GM23248 (cell line): ENCODE data around the gene SLC22A2. TPM values are rescaled to one million over a fixed set of nuclear protein-coding genes. Genes with fewer than 3 reads are reported as not detected.

Experiments used
- DNase-seq: peaks from one replicate; pipeline ENCODE4 v3.0.0-alpha.2; 2015
- H2AFZ ChIP-seq: fragments of 200-600 bp; sonication (generic); 2 replicates; pipeline ENCODE4 v1.6.1; 2016; ENCODE audit warnings: antibody characterized with exemption
- H3F3A ChIP-seq: fragments of 200-600 bp; sonication (generic); 2 replicates; pipeline ENCODE4 v1.6.1; 2016; ENCODE audit warnings: mild to moderate bottlenecking, antibody characterized with exemption, mixed run types; ENCODE audit not compliant: insufficient read depth
- H3K27ac ChIP-seq: fragments of 200-600 bp; sonication (generic); 2 replicates; pipeline ENCODE4 v1.5.1; 2016; ENCODE audit warnings: mild to moderate bottlenecking
- H3K27me3 ChIP-seq: fragments of 200-600 bp; sonication (generic); replicated peaks from 2 replicates; pipeline ENCODE4 v1.6.1; 2016; ENCODE audit warnings: mild to moderate bottlenecking; ENCODE audit not compliant: insufficient read depth
- H3K36me3 ChIP-seq: fragments of 200-600 bp; sonication (generic); 2 replicates; pipeline ENCODE4 v1.6.1; 2016; ENCODE audit warnings: low read depth, mild to moderate bottlenecking
- H3K4me1 ChIP-seq: fragments of 200-600 bp; sonication (generic); 2 replicates; pipeline ENCODE4 v1.6.1; 2016; ENCODE audit warnings: mild to moderate bottlenecking; ENCODE audit not compliant: insufficient read depth
- H3K4me2 ChIP-seq: fragments of 200-600 bp; sonication (generic); one replicate; pipeline ENCODE4 v1.6.1; 2016; ENCODE audit warnings: mild to moderate bottlenecking; ENCODE audit not compliant: unreplicated experiment
- H3K4me3 ChIP-seq: fragments of 200-600 bp; sonication (generic); 2 replicates; pipeline ENCODE4 v1.5.1; 2016; ENCODE audit warnings: mild to moderate bottlenecking
- H3K79me2 ChIP-seq: fragments of 200-600 bp; sonication (generic); 2 replicates; pipeline ENCODE4 v1.6.1; 2016; ENCODE audit warnings: mild to moderate bottlenecking; ENCODE audit not compliant: insufficient read depth
- H3K9ac ChIP-seq: fragments of 200-600 bp; sonication (generic); 2 replicates; pipeline ENCODE4 v1.6.1; 2016; ENCODE audit warnings: mild to moderate bottlenecking
- H3K9me2 ChIP-seq: fragments of 200-600 bp; sonication (generic); 2 replicates; pipeline ENCODE4 v1.6.1; 2016; ENCODE audit warnings: mixed run types, mild to moderate bottlenecking, moderate library complexity; ENCODE audit not compliant: insufficient read depth
- H3K9me3 ChIP-seq: fragments of 200-600 bp; sonication (generic); one replicate; pipeline ENCODE4 v1.6.1; 2017; ENCODE audit warnings: low read depth
- H4K20me1 ChIP-seq: fragments of 200-600 bp; sonication (generic); 2 replicates; pipeline ENCODE4 v1.6.0; 2016; ENCODE audit not compliant: insufficient read depth
- EZH2 ChIP-seq: fragments of 200-600 bp; sonication (generic); IDR thresholded peaks from 2 replicates; pipeline ENCODE4 v1.6.1; 2018; ENCODE audit warnings: antibody characterized with exemption, mild to moderate bottlenecking; ENCODE audit not compliant: insufficient read depth, poor library complexity, severe bottlenecking
- EZH2phosphoT487 ChIP-seq: fragments of 200-600 bp; sonication (generic); IDR thresholded peaks from 2 replicates; pipeline ENCODE4 v1.6.1; 2018; ENCODE audit warnings: antibody characterized with exemption, moderate library complexity, mild to moderate bottlenecking, low read depth; ENCODE audit not compliant: insufficient read depth
- WGBS, 2 experiments: methylation state at CpG; one replicate each; pipeline ENCODE4 v1.1.6; 2015 to 2017; ENCODE audit warnings: low lambda C conversion rate in 2 of 2, low coverage in 1 of 2; ENCODE audit errors: missing lambda C conversion rate in 2 of 2; 5-methylcytosine and 5-hydroxymethylcytosine counted together
- in situ Hi-C: fragments of 300-500 bp; cut with MboI; formaldehyde crosslinking; loops from 2 replicates; pipeline ENCODE4 v1.15.0; 2020
- polyA plus RNA-seq: library from polyadenylated mRNA; unstranded; fragments of >200 nt; fragmentation: Nextera tagmentation; extraction: Ambion mirVana; gene quantifications from 2 replicates; pipeline ENCODE4 v1.2.1, GENCODE V29; 2016
- total RNA-seq: library from RNA; depleted of rRNA; stranded (reverse); fragments of >200 nt; shearing (Covaris generic); gene quantifications from 2 replicates; pipeline ENCODE4 v1.2.3, GENCODE V29; 2014

The SLC22A2 gene
- total and polyA plus RNA-seq, 2 experiments from 2014 or later: not detected

DNA sequence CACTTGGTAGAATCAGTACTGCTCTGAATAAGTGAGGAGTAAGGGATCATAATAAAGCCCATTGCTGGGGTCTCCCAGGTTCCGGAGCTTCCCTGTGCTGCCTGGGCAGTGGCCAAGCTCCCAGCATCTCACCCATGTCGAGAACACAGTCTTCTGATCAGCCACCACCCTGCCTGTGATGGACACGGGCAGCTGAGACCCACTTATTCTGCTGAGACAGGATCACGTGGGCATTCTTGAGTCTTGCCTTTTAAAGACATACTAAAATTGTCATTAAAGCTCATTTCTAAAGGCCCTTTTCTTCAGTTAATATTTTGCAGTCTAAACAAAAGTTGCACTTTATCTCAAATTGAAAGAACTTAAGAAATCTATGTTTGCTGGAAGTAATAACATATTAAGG, 42.7 kb upstream of the SLC22A2 start:
- no peak overlapping the region for H3K4me2 ChIP-seq

DNA sequence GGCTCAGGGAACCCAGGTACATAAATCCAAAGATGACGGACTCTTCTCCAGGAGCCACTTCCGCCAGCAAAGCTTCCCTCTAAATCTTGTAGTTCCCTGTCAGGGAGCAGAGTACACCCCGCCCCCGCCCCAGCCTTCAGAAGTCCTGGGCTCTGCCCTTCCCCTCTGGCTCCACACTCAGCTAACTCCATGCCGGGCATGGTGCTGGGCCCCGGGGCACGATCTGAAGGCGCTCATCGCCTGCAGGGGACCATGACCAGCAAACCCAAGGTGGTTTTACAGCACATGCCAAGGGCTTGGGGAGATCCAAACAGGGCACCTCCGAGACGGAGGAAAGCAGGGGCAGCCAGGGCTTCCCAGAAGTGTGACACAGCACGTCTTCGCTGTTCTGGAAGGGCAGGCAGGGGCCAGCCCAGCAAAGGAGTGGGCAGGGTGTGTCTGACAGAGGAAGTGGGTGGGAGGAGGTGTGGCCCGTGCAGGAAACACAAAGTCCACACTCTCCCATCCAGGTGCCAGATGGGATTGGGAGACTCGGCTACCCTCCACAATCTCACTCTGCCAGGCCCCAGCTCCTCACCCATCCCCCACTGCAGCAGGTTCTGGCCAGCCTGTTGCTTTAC, 41.6 kb upstream of the SLC22A2 start:
- no peaks in the 10 kb centered on the region for H3K36me3 ChIP-seq
- no peaks in the 10 kb centered on the region for H3K9me2 ChIP-seq
- in situ Hi-C loops: no loop called here
- no peak overlapping the region for H3K9ac ChIP-seq
- no peaks in the 10 kb centered on the region for H3K9me3 ChIP-seq
- H3K27ac ChIP-seq: no peak overlapping the region
- no peak for DNase-seq
- H3K4me3 ChIP-seq: no peak overlapping the region
- H3F3A ChIP-seq: no peaks in the 10 kb centered on the region
- H3K4me2 ChIP-seq: no peak overlapping the region
- no peaks in the 10 kb centered on the region for H3K27me3 ChIP-seq
- no peaks in the 10 kb centered on the region for H4K20me1 ChIP-seq
- H2AFZ ChIP-seq: no peak overlapping the region
- WGBS, 2 experiments: 70 to 81% methylated on average over 13 to 15 of the region's 15 CpGs
- no peaks in the 10 kb centered on the region for H3K4me1 ChIP-seq
- no peak for TF ChIP-seq EZH2phosphoT487
- no peak for TF ChIP-seq EZH2
- H3K79me2 ChIP-seq: no peaks in the 10 kb centered on the region

More for the DNA sequence above, 42.7 kb upstream of the SLC22A2 start:
- H3K4me1 ChIP-seq: no peaks in the 10 kb centered on the region
- TF ChIP-seq EZH2 (no peak), EZH2phosphoT487 (no peak)
- H3K27ac ChIP-seq: no peak overlapping the region
- no peaks in the 10 kb centered on the region for H3K9me3 ChIP-seq
- no peak overlapping the region for H2AFZ ChIP-seq
- no peak overlapping the region for H3K9ac ChIP-seq
- DNase-seq: no peak
- H3K4me3 ChIP-seq: no peak overlapping the region
- H3K9me2 ChIP-seq: no peaks in the 10 kb centered on the region
- in situ Hi-C loops: no loop called here
- no peaks in the 10 kb centered on the region for H3K27me3 ChIP-seq
- no peaks in the 10 kb centered on the region for H3F3A ChIP-seq
- no peaks in the 10 kb centered on the region for H3K79me2 ChIP-seq
- H3K36me3 ChIP-seq: no peaks in the 10 kb centered on the region
- 25 to 27% methylated on average over 4 of the region's 4 CpGs for WGBS, 2 experiments
- H4K20me1 ChIP-seq: no peaks in the 10 kb centered on the region

DNA sequence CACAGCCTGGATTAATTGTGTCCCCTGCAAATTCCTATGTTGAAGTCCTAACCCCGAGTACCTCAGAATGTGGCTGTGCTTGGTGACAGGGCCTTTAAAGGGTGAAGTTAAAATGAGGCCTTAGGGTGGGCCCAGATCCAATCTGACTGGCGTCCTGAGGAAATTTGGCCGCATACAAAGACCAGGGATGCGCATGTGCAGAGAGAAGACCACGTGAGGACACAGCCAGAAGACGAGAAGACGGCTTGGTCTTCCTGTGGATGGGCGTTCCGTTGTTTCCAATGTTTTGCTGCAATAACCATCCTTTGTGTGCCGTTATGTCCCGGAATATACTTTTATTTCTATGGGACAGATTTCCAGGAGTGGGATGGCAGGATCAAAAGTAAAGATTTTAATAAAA, 40.9 kb upstream of the SLC22A2 start:
- Histone ChIP-seq H3K4me3 (no peak overlapping the region), H4K20me1 (no peaks in the 10 kb centered on the region), H3K9ac (no peak overlapping the region), H3F3A (no peaks in the 10 kb centered on the region), H3K9me2 (no peaks in the 10 kb centered on the region), H3K9me3 (no peaks in the 10 kb centered on the region), H3K27me3 (no peaks in the 10 kb centered on the region), H2AFZ (no peak overlapping the region), H3K27ac (no peak overlapping the region), H3K4me1 (no peaks in the 10 kb centered on the region), H3K4me2 (no peak overlapping the region), H3K36me3 (no peaks in the 10 kb centered on the region), H3K79me2 (no peaks in the 10 kb centered on the region)
- no peak for TF ChIP-seq EZH2phosphoT487
- no peak for TF ChIP-seq EZH2
- in situ Hi-C loops: no loop called here
- DNase-seq: no peak
- WGBS, 2 experiments: 85% methylated on average over 11 of the region's 11 CpGs

DNA sequence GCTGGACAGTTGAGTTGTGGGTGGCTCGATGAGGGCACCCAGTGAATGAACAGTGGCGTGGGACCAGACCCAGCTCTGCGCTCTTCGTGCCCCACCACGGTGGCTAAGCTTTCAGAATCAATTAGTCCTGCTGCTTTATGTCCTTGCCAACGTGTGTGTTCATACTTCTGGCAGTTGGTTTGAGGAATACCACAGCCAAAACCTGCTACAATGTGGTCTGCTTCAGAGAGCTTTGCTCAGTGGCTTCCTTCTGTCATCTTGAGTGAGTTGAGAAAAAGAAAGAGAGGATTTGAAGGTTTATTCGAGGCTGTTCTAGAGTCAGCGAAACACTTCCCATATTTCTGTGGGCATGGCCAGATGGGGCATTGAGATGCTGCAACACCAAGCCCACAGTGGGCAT, 39.5 kb upstream of the SLC22A2 start:
- no peak for TF ChIP-seq EZH2
- no peak overlapping the region for H3K4me3 ChIP-seq
- 16 to 29% methylated on average over 8 of the region's 8 CpGs for WGBS, 2 experiments
- no peak overlapping the region for H3K4me2 ChIP-seq
- no peaks in the 10 kb centered on the region for H3K36me3 ChIP-seq
- no peaks in the 10 kb centered on the region for H3K4me1 ChIP-seq
- H3K27ac ChIP-seq: no peak overlapping the region
- H3K9ac ChIP-seq: no peak overlapping the region
- no peaks in the 10 kb centered on the region for H3K79me2 ChIP-seq
- H3K9me3 ChIP-seq: no peaks in the 10 kb centered on the region
- H3F3A ChIP-seq: no peaks in the 10 kb centered on the region
- no peaks in the 10 kb centered on the region for H3K9me2 ChIP-seq
- no peaks in the 10 kb centered on the region for H3K27me3 ChIP-seq
- in situ Hi-C loops: no loop called here
- no peak for DNase-seq
- H4K20me1 ChIP-seq: no peaks in the 10 kb centered on the region
- no peak overlapping the region for H2AFZ ChIP-seq

DNA sequence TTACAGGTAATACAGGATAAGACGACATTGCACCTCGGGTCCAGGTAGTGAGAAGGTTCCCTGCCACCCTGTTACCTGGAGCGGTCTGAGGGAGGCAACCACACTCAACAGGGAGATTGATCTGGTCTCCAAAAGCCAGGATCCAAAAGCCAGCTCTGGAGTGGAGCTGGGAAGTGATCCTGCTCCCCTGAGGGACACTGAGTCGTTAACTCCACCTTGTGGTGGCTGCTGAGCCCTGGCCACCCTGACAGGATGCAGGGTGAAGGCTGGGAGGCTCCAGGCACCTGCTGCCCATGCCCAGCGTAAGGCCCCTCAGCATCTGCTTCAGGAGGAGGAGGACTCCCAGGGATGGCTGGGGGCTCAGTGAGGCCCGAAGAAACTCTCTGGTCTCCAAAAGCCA, 38.7 kb upstream of the SLC22A2 start:
- Histone ChIP-seq H3K4me3 (no peak overlapping the region), H3K79me2 (no peaks in the 10 kb centered on the region), H2AFZ (no peak overlapping the region), H3K27ac (no peak overlapping the region), H3K9ac (no peak overlapping the region), H3K9me3 (no peaks in the 10 kb centered on the region), H3F3A (no peaks in the 10 kb centered on the region), H3K9me2 (no peaks in the 10 kb centered on the region), H3K4me2 (no peak overlapping the region), H3K36me3 (no peaks in the 10 kb centered on the region), H4K20me1 (no peaks in the 10 kb centered on the region), H3K27me3 (no peaks in the 10 kb centered on the region), H3K4me1 (no peaks in the 10 kb centered on the region)
- in situ Hi-C loops: no loop called here
- 46 to 53% methylated on average over 6 of the region's 6 CpGs for WGBS, 2 experiments
- no peak for DNase-seq
- no peak for TF ChIP-seq EZH2
- TF ChIP-seq EZH2phosphoT487: no peak
